ENCODE measurements around the gene MEGF11.
A peak's percentile ranks its signal among the peaks of the same experiment; 100 is the strongest.

MEGF11 gene

DNA sequence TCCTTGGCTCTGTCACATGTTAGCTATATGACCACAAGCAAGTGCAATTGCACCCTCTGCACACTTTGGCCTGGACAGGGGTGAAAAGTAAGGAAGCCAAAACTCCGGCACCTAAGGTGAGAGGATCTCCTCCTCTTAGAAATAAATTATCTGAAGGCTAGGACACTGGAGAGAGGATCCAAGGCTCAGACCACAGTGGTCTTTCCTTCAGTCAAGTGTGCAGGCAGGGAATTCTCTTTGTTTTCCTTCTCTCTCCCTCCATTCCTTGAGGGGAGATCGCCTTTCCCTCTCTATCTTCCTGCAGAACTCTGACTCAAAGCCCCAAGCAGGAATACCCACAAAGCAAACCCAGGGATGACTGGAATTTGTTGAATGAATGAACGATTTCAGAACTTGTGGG lies 3.1 kb upstream of the MEGF11 start:
- Histone ChIP-seq H3K36me3 (ENCODE audit: low read length) (no peaks in the 10 kb centered on the region), H3K9ac (ENCODE audit: low read length) (no peak overlapping the region), H3K27me3 (ENCODE audit: low read length) (no peaks in the 10 kb centered on the region; the same call in 1 of the 2 replicates), H4K20me1 (ENCODE audit: low read depth, low read length) (no peaks in the 10 kb centered on the region), H3K27ac (ENCODE audit: low read depth, low read length) (no peak overlapping the region), H2AFZ (ENCODE audit: low read depth, low read length, severe bottlenecking) (no peak overlapping the region), H3K9me2 (replicated peaks; ENCODE audit: insufficient read depth, low read length) (no peaks in the 10 kb centered on the region), H3K9me3 (ENCODE audit: insufficient read depth, low read length) (no peaks in the 10 kb centered on the region), H3F3A (ENCODE audit: insufficient read depth) (no peaks in the 10 kb centered on the region), H3K4me2 (ENCODE audit: low read depth, low read length, poor library complexity, severe bottlenecking) (no peak overlapping the region), H3K79me2 (ENCODE audit: insufficient read depth, low read length) (no peaks in the 10 kb centered on the region), H3K4me3 (ENCODE audit: insufficient read depth, low read length, poor library complexity, severe bottlenecking) (no peak overlapping the region)
- TF ChIP-seq EZH2phosphoT487 (conservative IDR thresholded peaks at IDR 0.05; ENCODE audit: low read length) = no peak
- TF ChIP-seq, protein P1, sequence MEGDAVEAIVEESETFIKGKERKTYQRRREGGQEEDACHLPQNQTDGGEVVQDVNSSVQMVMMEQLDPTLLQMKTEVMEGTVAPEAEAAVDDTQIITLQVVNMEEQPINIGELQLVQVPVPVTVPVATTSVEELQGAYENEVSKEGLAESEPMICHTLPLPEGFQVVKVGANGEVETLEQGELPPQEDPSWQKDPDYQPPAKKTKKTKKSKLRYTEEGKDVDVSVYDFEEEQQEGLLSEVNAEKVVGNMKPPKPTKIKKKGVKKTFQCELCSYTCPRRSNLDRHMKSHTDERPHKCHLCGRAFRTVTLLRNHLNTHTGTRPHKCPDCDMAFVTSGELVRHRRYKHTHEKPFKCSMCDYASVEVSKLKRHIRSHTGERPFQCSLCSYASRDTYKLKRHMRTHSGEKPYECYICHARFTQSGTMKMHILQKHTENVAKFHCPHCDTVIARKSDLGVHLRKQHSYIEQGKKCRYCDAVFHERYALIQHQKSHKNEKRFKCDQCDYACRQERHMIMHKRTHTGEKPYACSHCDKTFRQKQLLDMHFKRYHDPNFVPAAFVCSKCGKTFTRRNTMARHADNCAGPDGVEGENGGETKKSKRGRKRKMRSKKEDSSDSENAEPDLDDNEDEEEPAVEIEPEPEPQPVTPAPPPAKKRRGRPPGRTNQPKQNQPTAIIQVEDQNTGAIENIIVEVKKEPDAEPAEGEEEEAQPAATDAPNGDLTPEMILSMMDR (IDR thresholded peaks at IDR 0.05; ENCODE audit: insufficient read depth, low read length, poor library complexity, severe bottlenecking) = no peak

GRCh38 chr15:66254951-66255676 lies 1.6 kb upstream of the MEGF11 start:
- no peak overlapping the region for H3K9ac ChIP-seq (ENCODE audit: low read length)
- no peak overlapping the region for H3K4me3 ChIP-seq (ENCODE audit: insufficient read depth, low read length, poor library complexity, severe bottlenecking)
- H3K4me2 ChIP-seq (ENCODE audit: low read depth, low read length, poor library complexity, severe bottlenecking) = no peak overlapping the region
- H3K27ac ChIP-seq (ENCODE audit: low read depth, low read length) = no peak overlapping the region
- H4K20me1 ChIP-seq (ENCODE audit: low read depth, low read length) = no peaks in the 10 kb centered on the region
- no peak overlapping the region for H2AFZ ChIP-seq (ENCODE audit: low read depth, low read length, severe bottlenecking)
- H3F3A ChIP-seq (ENCODE audit: insufficient read depth) = no peaks in the 10 kb centered on the region
- no peaks in the 10 kb centered on the region for H3K36me3 ChIP-seq (ENCODE audit: low read length)
- TF ChIP-seq EZH2phosphoT487 (conservative IDR thresholded peaks at IDR 0.05; ENCODE audit: low read length) = no peak
- TF ChIP-seq, protein P1 (IDR thresholded peaks at IDR 0.05; ENCODE audit: insufficient read depth, low read length, poor library complexity, severe bottlenecking) = no peak
- no peaks in the 10 kb centered on the region for H3K79me2 ChIP-seq (ENCODE audit: insufficient read depth, low read length)
- no peaks in the 10 kb centered on the region for H3K9me3 ChIP-seq (ENCODE audit: insufficient read depth, low read length)
- H3K27me3 ChIP-seq (ENCODE audit: low read length) = no peaks in the 10 kb centered on the region; the same call in 1 of the 2 replicates
- H3K9me2 ChIP-seq (replicated peaks; ENCODE audit: insufficient read depth, low read length) = no peaks in the 10 kb centered on the region

DNA sequence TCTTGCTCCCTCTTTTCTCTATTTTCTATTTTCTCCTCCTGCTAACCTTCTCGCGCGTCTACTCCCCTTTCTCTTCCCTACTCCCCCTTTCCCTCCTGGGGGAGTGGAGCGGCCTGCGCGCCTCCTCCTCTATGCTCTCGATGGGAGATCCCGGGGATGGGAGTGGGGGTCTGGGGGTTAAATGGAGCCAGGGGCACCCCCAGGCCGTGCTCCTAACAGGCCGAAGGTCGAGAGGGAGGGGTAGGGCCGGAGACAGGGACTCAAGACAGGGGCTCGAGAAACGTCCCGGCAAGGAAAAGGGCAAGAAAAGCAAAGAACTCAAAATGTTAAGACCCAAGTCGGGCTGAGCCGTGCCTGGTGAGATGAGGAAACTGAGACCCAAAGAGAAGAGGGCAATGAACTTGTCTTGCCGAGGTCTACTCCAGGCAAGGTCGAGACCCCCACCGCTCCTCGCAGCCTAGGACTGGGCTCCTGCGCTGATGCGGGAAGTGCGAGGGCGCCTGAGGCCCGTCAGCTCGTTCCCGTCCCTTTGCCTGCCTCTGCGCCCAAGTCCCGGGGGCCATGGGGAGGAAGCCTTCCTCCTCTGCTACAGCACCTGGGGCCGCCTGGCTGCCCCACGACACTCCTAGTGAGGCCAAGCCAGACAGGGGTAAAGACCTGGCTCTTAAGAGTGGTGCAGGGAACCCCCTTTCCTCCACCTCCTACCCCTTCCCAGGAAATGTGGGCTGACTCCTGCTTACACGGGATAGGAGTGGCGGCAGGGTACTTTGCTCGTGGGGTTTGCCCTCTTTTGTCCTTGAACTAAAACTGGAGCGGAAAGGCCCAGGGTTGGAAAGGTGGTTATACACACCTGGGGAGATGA lies 770 bp upstream of the MEGF11 start:
- H3F3A ChIP-seq (ENCODE audit: insufficient read depth) = no peaks in the 10 kb centered on the region
- no peak overlapping the region for H3K9ac ChIP-seq (ENCODE audit: low read length)
- H3K79me2 ChIP-seq (ENCODE audit: insufficient read depth, low read length) = no peaks in the 10 kb centered on the region
- H3K4me2 ChIP-seq (ENCODE audit: low read depth, low read length, poor library complexity, severe bottlenecking) = peak overlapping the region; percentile 62
- no peak overlapping the region for H2AFZ ChIP-seq (ENCODE audit: low read depth, low read length, severe bottlenecking)
- H4K20me1 ChIP-seq (ENCODE audit: low read depth, low read length) = no peaks in the 10 kb centered on the region
- no peak overlapping the region for H3K27ac ChIP-seq (ENCODE audit: low read depth, low read length)
- H3K27me3 ChIP-seq (ENCODE audit: low read length) = no peaks in the 10 kb centered on the region; the same call in 1 of the 2 replicates
- no peaks in the 10 kb centered on the region for H3K9me3 ChIP-seq (ENCODE audit: insufficient read depth, low read length)
- no peaks in the 10 kb centered on the region for H3K9me2 ChIP-seq (replicated peaks; ENCODE audit: insufficient read depth, low read length)
- no peaks in the 10 kb centered on the region for H3K36me3 ChIP-seq (ENCODE audit: low read length)
- no peak for TF ChIP-seq EZH2phosphoT487 (conservative IDR thresholded peaks at IDR 0.05; ENCODE audit: low read length)
- TF ChIP-seq, protein P1 (IDR thresholded peaks at IDR 0.05; ENCODE audit: insufficient read depth, low read length, poor library complexity, severe bottlenecking) = no peak
- no peak overlapping the region for H3K4me3 ChIP-seq (ENCODE audit: insufficient read depth, low read length, poor library complexity, severe bottlenecking)
